Upper lobe of left lung (tissue), 6 donors: ENCODE measurements around the gene RCL1. TPM values are rescaled to one million over a fixed set of nuclear protein-coding genes. Genes with fewer than 3 reads are reported as not detected.

Experiments used
- ATAC-seq, 2 donors: fragments of 200-7000 bp; cut with Tn5 transposase; one replicate each; pipeline ENCODE4 v1.9.1; 2022; ENCODE audit warnings: mild to moderate bottlenecking in 2 of 2, moderate library complexity in 2 of 2; ENCODE audit not compliant: low FRiP score in 2 of 2
- DNase-seq, 2 donors: peaks; one replicate each; pipeline ENCODE4 v3.0.0-alpha.2; 2019 to 2020
- H3K27ac ChIP-seq, 4 donors: fragments of 200-600 bp; sonication (generic); one replicate each; pipeline ENCODE4 v1.5.1; 2016 to 2019
- H3K27me3 ChIP-seq, 4 donors: fragments of 200-600 bp; sonication (generic); one replicate each; pipeline ENCODE4 v1.5.1; 2017 to 2019
- H3K36me3 ChIP-seq, 4 donors: fragments of 200-600 bp; sonication (generic); one replicate each; pipeline ENCODE4 v1.5.1; 2016 to 2019
- H3K4me1 ChIP-seq, 4 donors: fragments of 200-600 bp; sonication (generic); one replicate each; pipeline ENCODE4 v1.5.1; 2018 to 2019
- H3K4me3 ChIP-seq, 4 donors: fragments of 200-600 bp; sonication (generic); one replicate each; pipeline ENCODE4 v1.5.1; 2017 to 2019; ENCODE audit warnings: mild to moderate bottlenecking in 2 of 4, moderate library complexity in 1 of 4
- H3K9me3 ChIP-seq, 4 donors: fragments of 200-600 bp; sonication (generic); one replicate each; pipeline ENCODE4 v1.5.1; 2018 to 2019
- CTCF ChIP-seq, 6 experiments: fragments of 450-650 bp in 4 of 6; fragments of 200-600 bp in 2 of 6; sonication (generic) in 2 of 6; IDR thresholded peaks; one replicate each; pipeline ENCODE4 v1.5.1; 2016 to 2019; ENCODE audit warnings: antibody characterized with exemption in 6 of 6
- EP300 ChIP-seq, 4 donors: sonication (generic); formaldehyde crosslinking; IDR thresholded peaks; one replicate each; pipeline ENCODE4 v1.5.1; 2017; ENCODE audit warnings: antibody characterized with exemption in 4 of 4, control low read depth in 2 of 4
- POLR2A ChIP-seq, 4 donors: fragments of 450-650 bp; IDR thresholded peaks; one replicate each; pipeline ENCODE4 v1.5.1; 2016 to 2017; ENCODE audit warnings: antibody characterized with exemption in 4 of 4, mild to moderate bottlenecking in 2 of 4
- POLR2AphosphoS5 ChIP-seq, 2 donors: sonication (generic); formaldehyde crosslinking; IDR thresholded peaks; one replicate each; pipeline ENCODE4 v1.5.1; 2017; ENCODE audit warnings: antibody characterized with exemption in 2 of 2
- WGBS, 2 donors: methylation state at CpG; one replicate each; pipeline ENCODE4 v1.1.5; 2017 to 2018; 5-methylcytosine and 5-hydroxymethylcytosine counted together
- total RNA-seq, 6 donors: library from RNA; depleted of rRNA in 4 of 6; stranded (reverse); fragments of >200 nt in 4 of 6; gene quantifications; one replicate each; pipeline versions ENCODE4 v1.1.0 to v1.2.1, GENCODE V29; 2016 to 2021
- donor health status: DM: no; HTN: no; CAD: no; lungs with moderate emphysema.
- donor health status: DM: no; HTN: yes; CAD: no; lungs with severe emphysema.

The RCL1 gene
- total RNA-seq, 6 donors from 2014 or later, result 20.8 to 63.9 (median 30.1) TPM

DNA sequence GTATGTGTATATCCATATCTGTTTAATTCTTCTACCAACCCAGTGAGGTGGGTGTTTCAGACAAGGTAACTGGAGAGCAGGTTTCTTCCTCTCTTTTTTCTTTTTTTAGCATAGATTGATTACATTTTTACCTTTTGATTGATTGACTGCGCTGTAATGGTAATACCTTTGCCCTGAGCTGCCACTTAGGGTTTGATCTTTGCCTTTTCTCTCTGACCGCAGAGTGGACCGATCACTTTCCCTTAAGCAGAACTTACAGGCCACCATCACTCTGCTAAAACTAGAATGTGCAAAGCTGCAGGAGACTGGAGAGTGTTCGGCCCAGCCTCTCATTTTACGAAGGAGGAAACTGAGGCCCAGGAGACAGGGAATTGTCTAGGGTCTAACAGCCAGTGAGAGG lies 38.0 kb downstream of the RCL1 start:
- H3K4me3 ChIP-seq, result no peak overlapping the region
- peaks cover 0 to 14% (median 0%) of the 10 kb centered on the region in 4 donors for H3K36me3 ChIP-seq
- TF ChIP-seq POLR2AphosphoS5 (IDR thresholded peaks at IDR 0.05), result no peak
- no peak for TF ChIP-seq POLR2A (IDR thresholded peaks at IDR 0.05)
- no peak for TF ChIP-seq EP300 (IDR thresholded peaks at IDR 0.05)
- no peak for TF ChIP-seq CTCF (IDR thresholded peaks at IDR 0.05)
- H3K27me3 ChIP-seq, result no peaks in the 10 kb centered on the region
- 75 to 80% methylated on average over 3 to 5 of the region's 5 CpGs for WGBS, 2 donors
- no peak overlapping the region for H3K27ac ChIP-seq
- no peak for DNase-seq
- H3K4me1 ChIP-seq, result peaks cover 29 to 46% (median 39%) of the 10 kb centered on the region in 4 donors
- ATAC-seq, result no peak
- no peaks in the 10 kb centered on the region for H3K9me3 ChIP-seq

DNA sequence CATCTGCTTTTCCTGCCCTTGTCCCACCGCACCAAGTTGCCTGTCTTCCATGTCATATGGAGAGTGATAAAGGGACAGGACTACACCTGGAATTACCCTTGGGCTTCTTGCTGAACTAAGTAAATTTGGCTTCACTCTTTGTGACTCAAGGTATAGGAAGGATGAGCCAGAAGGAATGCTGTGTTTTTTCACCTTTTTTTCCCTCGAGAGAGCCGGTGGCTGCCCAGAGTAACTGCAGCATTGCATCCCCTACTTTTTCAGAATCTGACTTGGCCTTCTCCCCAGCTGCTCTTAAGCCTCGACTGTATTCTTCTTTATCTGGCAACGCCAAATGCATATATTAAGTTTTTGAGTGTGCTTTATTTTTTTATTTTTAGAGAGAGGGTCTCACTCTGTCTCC lies 38.4 kb downstream of the RCL1 start:
- Histone ChIP-seq H3K4me3 (no peak overlapping the region), H3K27ac (no peak overlapping the region), H3K27me3 (no peaks in the 10 kb centered on the region), H3K4me1 (peaks cover 29 to 47% (median 41%) of the 10 kb centered on the region in 4 donors), H3K36me3 (peaks cover 0 to 16% (median 0%) of the 10 kb centered on the region in 4 donors), H3K9me3 (no peaks in the 10 kb centered on the region)
- 93 to 98% methylated on average over 5 of the region's 5 CpGs for WGBS, 2 donors
- ATAC-seq (no peak), DNase-seq (no peak)
- no peak for TF ChIP-seq EP300 (IDR thresholded peaks at IDR 0.05)
- TF ChIP-seq POLR2AphosphoS5 (IDR thresholded peaks at IDR 0.05), result no peak
- no peak for TF ChIP-seq POLR2A (IDR thresholded peaks at IDR 0.05)
- TF ChIP-seq CTCF (IDR thresholded peaks at IDR 0.05), result no peak

DNA sequence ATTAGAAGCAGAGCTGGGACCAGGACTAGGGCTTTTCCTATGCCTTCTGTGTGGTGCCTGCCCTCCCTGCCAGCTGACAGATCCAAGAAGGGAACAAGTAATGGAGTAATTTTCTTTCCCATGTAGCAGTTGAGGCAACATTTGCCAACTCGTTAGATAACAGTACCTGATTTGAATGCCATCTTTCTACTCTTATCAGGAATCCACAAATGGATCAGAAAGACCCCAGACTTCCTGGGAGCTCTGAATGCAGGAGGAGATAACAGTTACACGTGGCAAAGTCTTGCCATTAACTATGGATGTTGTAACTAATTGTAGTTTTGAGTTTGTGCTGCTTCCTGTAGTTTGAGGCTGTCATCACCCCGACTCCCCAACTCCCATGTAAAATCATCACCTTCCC lies 39.2 kb downstream of the RCL1 start:
- Histone ChIP-seq H3K27me3 (no peaks in the 10 kb centered on the region), H3K4me3 (no peak overlapping the region), H3K9me3 (no peaks in the 10 kb centered on the region), H3K36me3 (peaks cover 0 to 16% (median 0%) of the 10 kb centered on the region in 4 donors), H3K4me1 (peaks cover 29 to 53% (median 41%) of the 10 kb centered on the region in 4 donors), H3K27ac (no peak overlapping the region)
- no peak for DNase-seq
- ATAC-seq, result no peak
- TF ChIP-seq POLR2AphosphoS5 (IDR thresholded peaks at IDR 0.05) (no peak), CTCF (IDR thresholded peaks at IDR 0.05) (no peak), POLR2A (IDR thresholded peaks at IDR 0.05) (no peak), EP300 (IDR thresholded peaks at IDR 0.05) (no peak)
- WGBS, 2 donors, result 81 to 82% methylated on average over 3 of the region's 3 CpGs

DNA sequence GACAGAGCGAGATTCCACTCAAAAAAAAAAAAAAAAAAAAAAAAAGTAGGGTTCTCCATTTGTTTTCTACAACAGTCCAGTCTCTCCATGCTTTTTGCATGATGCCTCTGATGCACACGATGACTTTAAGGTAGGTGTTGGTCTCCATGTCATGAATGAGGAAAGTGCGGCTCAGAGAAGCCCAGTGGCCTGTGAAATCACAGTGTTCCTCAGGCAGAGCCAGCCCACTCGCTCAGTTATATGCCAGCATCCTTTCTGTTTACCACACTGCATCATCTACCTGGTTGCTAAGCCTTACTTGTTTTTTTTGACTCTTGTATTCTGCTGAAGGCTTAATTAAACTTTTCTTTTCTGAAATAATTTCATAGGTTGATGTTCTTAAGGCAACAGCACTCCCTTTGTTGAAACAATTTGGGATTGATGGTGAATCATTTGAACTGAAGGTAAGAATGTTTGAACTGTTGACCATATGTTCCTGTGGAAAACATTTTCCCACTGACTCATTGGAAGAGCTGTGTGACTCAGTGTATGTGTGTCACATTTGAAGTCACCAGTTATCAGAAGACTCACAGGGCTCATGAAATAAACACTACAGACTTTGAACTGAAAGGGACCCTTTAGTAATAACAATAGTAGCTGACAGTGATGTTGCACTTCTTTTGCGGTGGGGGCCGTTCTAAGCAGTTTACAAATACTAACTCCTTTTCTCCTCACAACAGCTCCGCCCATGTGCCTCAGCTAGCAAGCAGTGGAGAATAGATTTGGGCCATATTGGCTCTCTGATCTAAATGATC lies 40.2 kb downstream of the RCL1 start:
- TF ChIP-seq POLR2A (IDR thresholded peaks at IDR 0.05) (no peak), EP300 (IDR thresholded peaks at IDR 0.05) (peak in 2 of 4 donors; percentile 7 to 42), POLR2AphosphoS5 (IDR thresholded peaks at IDR 0.05) (peak; percentile 15 to 68)
- DNase-seq, result no peak
- Histone ChIP-seq H3K36me3 (peaks cover 0 to 16% (median 0%) of the 10 kb centered on the region in 4 donors), H3K4me1 (peaks cover 28 to 61% (median 45%) of the 10 kb centered on the region in 4 donors), H3K27ac (peak overlapping the region in 2 of 4 donors; percentile 50 to 71), H3K4me3 (no peak overlapping the region), H3K27me3 (no peaks in the 10 kb centered on the region), H3K9me3 (no peaks in the 10 kb centered on the region)
- peak in 1 of 2 donors; percentile 41 for ATAC-seq
- 78 to 88% methylated on average over 7 of the region's 7 CpGs for WGBS, 2 donors

- Histone ChIP-seq H3K9me3 (no peaks in the 10 kb centered on the region), H3K4me3 (no peak overlapping the region), H3K27me3 (no peaks in the 10 kb centered on the region), H3K4me1 (peaks cover 18 to 57% (median 42%) of the 10 kb centered on the region in 4 donors), H3K27ac (peak overlapping the region in 2 of 4 donors; percentile 35 to 71), H3K36me3 (peaks cover 0 to 17% (median 0%) of the 10 kb centered on the region in 4 donors)
- 78 to 86% methylated on average over 11 of the region's 11 CpGs for WGBS, 2 donors
- ATAC-seq (no peak), DNase-seq (no peak)
- TF ChIP-seq EP300 (IDR thresholded peaks at IDR 0.05), result no peak
- TF ChIP-seq POLR2A (IDR thresholded peaks at IDR 0.05), result no peak
- no peak for TF ChIP-seq POLR2AphosphoS5 (IDR thresholded peaks at IDR 0.05)
- TF ChIP-seq CTCF (IDR thresholded peaks at IDR 0.05), result no peak
Measured at GRCh38 chr9:4833781-4834560, 41.2 kb downstream of the RCL1 start.
